Left ventricle myocardium superior (tissue), 1 donor: ENCODE measurements around the gene CCL19. TPM values are rescaled to one million over a fixed set of nuclear protein-coding genes. Genes with fewer than 3 reads are reported as not detected.

ENCODE experiments used
- ATAC-seq: fragments of 200-7000 bp; cut with Tn5 transposase; one replicate; pipeline ENCODE4 v1.9.1; 2020; ENCODE audit warnings: mild to moderate bottlenecking, moderate library complexity
- DNase-seq: peaks from one replicate; pipeline ENCODE4 v3.0.0-alpha.2; 2020
- intact Hi-C: fragments of 100-400 bp; cut with micrococcal nuclease; formaldehyde crosslinking; loops from one replicate; pipeline ENCODE4 v1.11.0; 2022
- total RNA-seq: library from RNA; stranded (reverse); fragmentation: NEBNext Ultra II Directional; extraction: Animal tissue kit (Norgen Biotek cat#: 25700); gene quantifications from one replicate; pipeline ENCODE4 v1.2.1, GENCODE V29; 2021
- donor health status: DM: no; HTN: yes; CAD: no; lungs with severe emphysema.

Gene CCL19
- total RNA-seq, 1 donor from 2014 or later, result 2.1 TPM

GRCh38 chr9:34701769-34702736, 11.0 kb upstream of the CCL19 start:
- intact Hi-C loops, result no loop called here
- ATAC-seq (peak; percentile 95), DNase-seq (peak; percentile 91)

- DNase-seq (peak; percentile 87), ATAC-seq (peak; percentile 96)
- intact Hi-C loops, result no loop called here
Measured at GRCh38 chr9:34701023-34701768, 10.1 kb upstream of the CCL19 start.

GRCh38 chr9:34694811-34695210, 3.7 kb upstream of the CCL19 start:
- ATAC-seq (no peak), DNase-seq (no peak)
- intact Hi-C loops, result no loop called here

GRCh38 chr9:34693560-34693959, 2.5 kb upstream of the CCL19 start:
- no peak for DNase-seq
- intact Hi-C loops, result no loop called here

GRCh38 chr9:34691936-34692315, 850 bp upstream of the CCL19 start:
- no peak for DNase-seq
- ATAC-seq, result no peak
- intact Hi-C loops, result no loop called here

More at GRCh38 chr9:34693560-34693959, 2.5 kb upstream of the CCL19 start:
- ATAC-seq, result no peak

GRCh38 chr9:34689512-34689911, 1.6 kb downstream of the CCL19 start:
- intact Hi-C loops, result no loop called here
- ATAC-seq (no peak), DNase-seq (no peak)

GRCh38 chr9:34689116-34689470, 2.0 kb downstream of the CCL19 start:
- intact Hi-C loops, result no loop called here
- ATAC-seq (no peak), DNase-seq (no peak)

GRCh38 chr9:34688329-34689115, 2.6 kb downstream of the CCL19 start:
- intact Hi-C loops, result no loop called here
- DNase-seq (no peak), ATAC-seq (no peak)

GRCh38 chr9:34687276-34688030, 3.6 kb downstream of the CCL19 start:
- ATAC-seq (no peak), DNase-seq (no peak)
- intact Hi-C loops, result no loop called here

- no peak for DNase-seq
- ATAC-seq, result no peak
- intact Hi-C loops, result no loop called here
Measured at GRCh38 chr9:34686732-34687131, 4.3 kb downstream of the CCL19 start.

GRCh38 chr9:34686231-34686630, 4.8 kb downstream of the CCL19 start:
- peak; percentile 65 for ATAC-seq
- peak; percentile 55 for DNase-seq
- intact Hi-C loops, result no loop called here

- DNase-seq, result no peak
- ATAC-seq, result no peak
- intact Hi-C loops, result no loop called here
Measured at GRCh38 chr9:34685591-34685990, 5.5 kb downstream of the CCL19 start.

GRCh38 chr9:34684816-34685215, 6.3 kb downstream of the CCL19 start:
- intact Hi-C loops, result no loop called here
- DNase-seq (no peak), ATAC-seq (no peak)

GRCh38 chr9:34684145-34684544, 6.9 kb downstream of the CCL19 start:
- intact Hi-C loops, result no loop called here
- ATAC-seq (no peak), DNase-seq (no peak)

GRCh38 chr9:34675869-34676268, 15.2 kb downstream of the CCL19 start:
- ATAC-seq, result no peak
- intact Hi-C loops, result no loop called here
- no peak for DNase-seq

- ATAC-seq (peak; percentile 65), DNase-seq (peak; percentile 73)
- intact Hi-C loops, result no loop called here
Measured at GRCh38 chr9:34675048-34675714, 15.9 kb downstream of the CCL19 start.

- DNase-seq (no peak), ATAC-seq (no peak)
- intact Hi-C loops, result no loop called here
Measured at GRCh38 chr9:34674440-34674839, 16.6 kb downstream of the CCL19 start.

GRCh38 chr9:34671307-34671706, 19.8 kb downstream of the CCL19 start:
- ATAC-seq, result no peak
- no peak for DNase-seq
- intact Hi-C loops, result no loop called here
